Body of pancreas (tissue), 4 donors: ENCODE data around the gene MNT.

Experiments
- CTCF ChIP-seq, 7 experiments: fragments of 450-650 bp in 4 of 7; fragments of 200-600 bp in 3 of 7; sonication (generic) in 3 of 7; IDR thresholded peaks; one replicate each; pipeline ENCODE4 v1.5.1; 2016 to 2019; ENCODE audit warnings: antibody characterized with exemption in 7 of 7
- POLR2A ChIP-seq, 3 donors: fragments of 450-650 bp; IDR thresholded peaks; one replicate each; pipeline ENCODE4 v1.6.1; 2016; ENCODE audit warnings: antibody characterized with exemption in 3 of 3, mild to moderate bottlenecking in 2 of 3

DNA sequence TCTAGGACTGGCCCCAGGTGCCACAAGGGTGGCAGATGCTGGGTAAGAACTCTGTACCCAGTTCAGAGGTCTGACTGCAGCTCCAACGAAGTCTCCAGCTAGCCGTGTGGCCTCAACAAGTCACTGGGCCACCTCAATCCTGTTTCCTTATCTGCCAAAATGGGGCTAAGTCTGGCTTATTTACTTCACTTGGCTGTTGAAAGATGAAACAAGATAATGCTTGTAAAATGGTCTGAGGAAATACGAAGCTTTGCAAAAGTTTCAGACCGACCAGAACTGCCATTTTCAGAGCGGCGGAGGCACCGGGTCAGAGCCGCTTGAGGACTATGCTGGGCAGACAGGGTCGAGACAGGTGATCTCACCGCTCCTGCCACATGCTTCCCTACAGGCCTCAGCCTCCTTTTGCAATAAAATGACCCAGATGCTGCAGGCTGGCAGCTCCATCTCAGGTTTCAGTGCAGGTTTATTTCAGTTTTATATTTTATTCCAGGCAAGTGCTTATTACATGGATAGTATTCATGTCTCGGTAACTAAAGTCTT, 17.2 kb downstream of the MNT start:
- TF ChIP-seq POLR2A (IDR thresholded peaks at IDR 0.05) (no peak), CTCF (IDR thresholded peaks at IDR 0.05) (no peak)
